B cell (primary cell): ENCODE results near the gene CEACAM5. TPM values are rescaled to one million over a fixed set of nuclear protein-coding genes. Genes with fewer than 3 reads are reported as not detected.

ENCODE experiments used
- ATAC-seq: fragments of 200-7000 bp; cut with Tn5 transposase; one replicate; pipeline ENCODE4 v1.10.0; 2021; ENCODE audit warnings: low read depth, mild to moderate bottlenecking, moderate number of reproducible peaks, moderate library complexity
- CTCF ChIA-PET: fragments of 350-600 bp; sonication (Branson Sonifier 250); formaldehyde crosslinking; loops from one replicate; lab custom pipeline; 2021; ENCODE audit warnings: antibody characterized with exemption, inconsistent platforms; lab: Charles Lee
- POLR2A ChIA-PET: fragments of 350-600 bp; sonication (Branson Sonifier 250); formaldehyde crosslinking; loops from one replicate; lab custom pipeline; 2021; ENCODE audit warnings: antibody characterized with exemption; lab: Charles Lee
- DNase-seq: peaks from one replicate; pipeline ENCODE4 v3.0.0; 2013
- H2AFZ ChIP-seq: 2 replicates; pipeline ENCODE4 v1.6.1; 2012; ENCODE audit warnings: mild to moderate bottlenecking, low read depth, low read length; ENCODE audit not compliant: insufficient read depth, poor library complexity, severe bottlenecking
- H3K27ac ChIP-seq, 2 donors: 1 replicate in 1 of 2; 2 replicates in 1 of 2; pipeline ENCODE4 v1.5.1; 2012 to 2013; ENCODE audit warnings: low read length in 2 of 2, mild to moderate bottlenecking in 2 of 2, moderate library complexity in 1 of 2
- H3K27me3 ChIP-seq, 4 experiments: fragments of 200-600 bp in 1 of 4; sonication (generic) in 1 of 4; replicated peaks in 1 of 4; 1 replicate in 2 of 4; 2 replicates in 2 of 4; pipeline versions ENCODE4 v1.6.1 to v1.7.0; 2013 to 2016; ENCODE audit warnings: low read length in 3 of 4, mild to moderate bottlenecking in 2 of 4, mixed read lengths in 1 of 4, moderate library complexity in 1 of 4; ENCODE audit not compliant: insufficient read depth in 4 of 4, control insufficient read depth in 3 of 4; ENCODE audit errors: control extremely low read depth in 1 of 4
- H3K36me3 ChIP-seq, 2 experiments: replicated peaks in 1 of 2; 1 replicate in 1 of 2; 2 replicates in 1 of 2; pipeline versions ENCODE4 v1.6.1 to v1.7.1; 2013; ENCODE audit warnings: low read length in 1 of 2; ENCODE audit not compliant: insufficient read depth in 2 of 2, control insufficient read depth in 1 of 2; ENCODE audit errors: control extremely low read depth in 1 of 2, extremely low read depth in 1 of 2
- H3K4me1 ChIP-seq, 2 donors: fragments of 200-600 bp in 1 of 2; sonication (generic) in 1 of 2; 1 replicate in 1 of 2; 2 replicates in 1 of 2; pipeline versions ENCODE4 v1.5.1 to v1.6.1; 2013 to 2017; ENCODE audit warnings: low read length in 2 of 2; ENCODE audit not compliant: control insufficient read depth in 2 of 2, insufficient read depth in 2 of 2
- H3K4me2 ChIP-seq: replicated peaks from 2 replicates; pipeline ENCODE3; 2012; ENCODE audit warnings: mild to moderate bottlenecking, low read depth, low read length; ENCODE audit not compliant: poor library complexity, severe bottlenecking
- H3K4me3 ChIP-seq, 5 experiments: fragments of 200-600 bp in 1 of 5; sonication (generic) in 1 of 5; 1 replicate in 3 of 5; 2 replicates in 2 of 5; pipeline versions ENCODE4 v1.5.1 to v1.7.0; 2011 to 2016; ENCODE audit warnings: low read length in 4 of 5, mild to moderate bottlenecking in 4 of 5, low read depth in 2 of 5, control low read depth in 1 of 5, moderate library complexity in 1 of 5; ENCODE audit not compliant: insufficient read depth in 1 of 5; ENCODE audit errors: control extremely low read depth in 1 of 5, extremely low read depth in 1 of 5
- H3K79me2 ChIP-seq: fragments of 200-600 bp; sonication (generic); one replicate; pipeline ENCODE4 v1.6.0; 2016; ENCODE audit warnings: low read length; ENCODE audit not compliant: control insufficient read depth, insufficient read depth
- H3K9ac ChIP-seq: fragments of 200-600 bp; sonication (generic); 2 replicates; pipeline ENCODE4 v1.6.1; 2017; ENCODE audit warnings: mild to moderate bottlenecking, low read length, moderate library complexity
- H3K9me3 ChIP-seq, 3 donors: one replicate each; pipeline versions ENCODE4 v1.6.1 to v1.7.1; 2013; ENCODE audit warnings: low read length in 2 of 3; ENCODE audit not compliant: control insufficient read depth in 2 of 3, insufficient read depth in 1 of 3; ENCODE audit errors: control extremely low read depth in 1 of 3
- H4K20me1 ChIP-seq: 2 replicates; pipeline ENCODE4 v1.6.0; 2012; ENCODE audit warnings: mild to moderate bottlenecking, low read length; ENCODE audit not compliant: insufficient read depth, control insufficient read depth, poor library complexity, severe bottlenecking
- H3K27ac Mint-ChIP-seq: one replicate; pipeline ENCODE4 v1.8.0; 2021; ENCODE audit warnings: mixed read lengths
- H3K27me3 Mint-ChIP-seq: one replicate; pipeline ENCODE4 v1.8.0; 2021; ENCODE audit warnings: mixed read lengths
- H3K4me1 Mint-ChIP-seq: one replicate; pipeline ENCODE4 v1.8.0; 2021; ENCODE audit warnings: mixed read lengths
- H3K4me3 Mint-ChIP-seq: one replicate; pipeline ENCODE4 v1.8.0; 2021; ENCODE audit warnings: mixed read lengths
- H3K9me3 Mint-ChIP-seq: one replicate; pipeline ENCODE4 v1.8.0; 2022; ENCODE audit warnings: mixed read lengths; ENCODE audit not compliant: insufficient read depth
- CTCF ChIP-seq: fragments of 200-600 bp; IDR thresholded peaks from one replicate; pipeline ENCODE4 v1.8.0; 2022; ENCODE audit warnings: antibody characterized with exemption, mild to moderate bottlenecking
- EZH2 ChIP-seq: IDR thresholded peaks from 2 replicates; pipeline ENCODE4 v1.6.1; 2012; ENCODE audit warnings: borderline replicate concordance, low read depth, mild to moderate bottlenecking, moderate library complexity, low read length; ENCODE audit not compliant: insufficient read depth, poor library complexity, severe bottlenecking
- WGBS: methylation state at CpG from one replicate; pipeline ENCODE4 v1.1.5; 2013; ENCODE audit warnings: missing lambda C conversion rate; ENCODE audit not compliant: insufficient coverage; 5-methylcytosine and 5-hydroxymethylcytosine counted together
- intact Hi-C: fragments of 100-400 bp; cut with micrococcal nuclease; formaldehyde crosslinking; loops from one replicate; pipeline ENCODE4 v1.10.0; 2022
- polyA plus RNA-seq: library from polyadenylated mRNA; depleted of rRNA; stranded (reverse); fragments of >200 nt; gene quantifications from 2 replicates; pipeline ENCODE4 v1.2.3, GENCODE V29; 2012
- total RNA-seq, 2 donors: library from RNA; stranded (reverse); fragments of 120-200 nt in 1 of 2; gene quantifications; 1 replicate in 1 of 2; 2 replicates in 1 of 2; pipeline versions ENCODE4 v1.2.3 to v1.2.4, GENCODE V29; 2013 to 2022

CEACAM5 gene
- total and polyA plus RNA-seq, 2 donors (not counting 1 experiment from before 2014, with no cell fraction given): not detected

- no peak overlapping the region for H3K4me3 Mint-ChIP-seq
- H3K79me2 ChIP-seq: no peaks in the 10 kb centered on the region
- no peaks in the 10 kb centered on the region for H3K4me1 Mint-ChIP-seq
- ChIA-PET CTCF (interaction anchor here (0.9 to 1.1 kb wide), 2 partner anchors 16 to 17 kb away, joined by 3 to 4 read pairs; no protein-coding TSS in a partner anchor), POLR2A (no interaction called here)
- peaks cover 25% of the 10 kb centered on the region for H3K27me3 Mint-ChIP-seq
- no peak overlapping the region for H3K9ac ChIP-seq
- ATAC-seq: no peak
- no peak for DNase-seq
- WGBS: no CpG with 5 or more reads among the region's 4 CpGs
- H3K27me3 ChIP-seq: peaks cover 0 to 4% (median 0%) of the 10 kb centered on the region in 4 experiments
- H3K4me3 ChIP-seq: no peak overlapping the region
- no peaks in the 10 kb centered on the region for H3K9me3 Mint-ChIP-seq
- no peak for TF ChIP-seq EZH2
- no peak for TF ChIP-seq CTCF
- no peak overlapping the region for H3K27ac ChIP-seq
- H3K36me3 ChIP-seq: no peaks in the 10 kb centered on the region
- intact Hi-C loops: no loop called here
- no peak overlapping the region for H2AFZ ChIP-seq
- H3K4me1 ChIP-seq: no peaks in the 10 kb centered on the region
- H3K4me2 ChIP-seq: no peak overlapping the region
- H4K20me1 ChIP-seq: no peaks in the 10 kb centered on the region
- H3K9me3 ChIP-seq: no peaks in the 10 kb centered on the region
- H3K27ac Mint-ChIP-seq: no peak overlapping the region
These were observed 61.2 kb downstream of the CEACAM5 start for GRCh38 chr19:41769608-41770007.

- intact Hi-C loops: no loop called here
- CTCF ChIA-PET: interaction anchor here (0.5 to 3.6 kb wide), 3 partner anchors 9 to 64 kb away, joined by 3 to 21 read pairs (median 6); partner anchors contain the start of gene CEACAM6
- Mint-ChIP-seq H3K4me3 (no peak overlapping the region), H3K27ac (no peak overlapping the region), H3K27me3 (peaks cover 16% of the 10 kb centered on the region), H3K4me1 (no peaks in the 10 kb centered on the region), H3K9me3 (no peaks in the 10 kb centered on the region)
- H3K4me2 ChIP-seq: no peak overlapping the region
- H3K27me3 ChIP-seq: no peaks in the 10 kb centered on the region
- H3K4me3 ChIP-seq: no peak overlapping the region
- no peak overlapping the region for H3K27ac ChIP-seq
- H3K79me2 ChIP-seq: no peaks in the 10 kb centered on the region
- no peaks in the 10 kb centered on the region for H3K4me1 ChIP-seq
- no peaks in the 10 kb centered on the region for H4K20me1 ChIP-seq
- WGBS: no CpG with 5 or more reads among the region's 2 CpGs
- no peak overlapping the region for H3K9ac ChIP-seq
- no peaks in the 10 kb centered on the region for H3K9me3 ChIP-seq
- ATAC-seq: no peak
- no peak overlapping the region for H2AFZ ChIP-seq
- no peaks in the 10 kb centered on the region for H3K36me3 ChIP-seq
- no peak for TF ChIP-seq EZH2
- no peak for TF ChIP-seq CTCF
- POLR2A ChIA-PET: no interaction called here
- no peak for DNase-seq
These were observed 63.0 kb downstream of the CEACAM5 start for GRCh38 chr19:41771410-41771809.
